Prostate gland (tissue), 2 donors: ENCODE results near the gene MOB4.

ENCODE experiments used
- CTCF ChIP-seq, 4 experiments: fragments of 200-600 bp in 2 of 4; fragments of 450-650 bp in 2 of 4; sonication (generic) in 2 of 4; IDR thresholded peaks; 1 replicate in 3 of 4; 2 replicates in 1 of 4; pipeline ENCODE4 v1.5.1; 2016 to 2019; ENCODE audit warnings: antibody characterized with exemption in 4 of 4, mild to moderate bottlenecking in 2 of 4, moderate library complexity in 2 of 4
- POLR2A ChIP-seq: fragments of 450-650 bp; IDR thresholded peaks from one replicate; pipeline ENCODE4 v1.6.1; 2016; ENCODE audit warnings: antibody characterized with exemption, mild to moderate bottlenecking

- TF ChIP-seq POLR2A = no peak
- TF ChIP-seq CTCF (IDR thresholded peaks at IDR 0.05) = no peak
These were observed 13.2 kb upstream of the MOB4 start for GRCh38 chr2:197502685-197503084.
